ENCODE results near the gene COL11A2. TPM values are rescaled to one million over a fixed set of nuclear protein-coding genes. Genes with fewer than 3 reads are reported as not detected.

COL11A2 gene
- total RNA-seq, 1 donor from 2014 or later: 0.94 TPM

GRCh38 chr6:33192671-33193602 is 670 bp upstream of the COL11A2 start:
- DNase-seq: peak; percentile 58

DNA sequence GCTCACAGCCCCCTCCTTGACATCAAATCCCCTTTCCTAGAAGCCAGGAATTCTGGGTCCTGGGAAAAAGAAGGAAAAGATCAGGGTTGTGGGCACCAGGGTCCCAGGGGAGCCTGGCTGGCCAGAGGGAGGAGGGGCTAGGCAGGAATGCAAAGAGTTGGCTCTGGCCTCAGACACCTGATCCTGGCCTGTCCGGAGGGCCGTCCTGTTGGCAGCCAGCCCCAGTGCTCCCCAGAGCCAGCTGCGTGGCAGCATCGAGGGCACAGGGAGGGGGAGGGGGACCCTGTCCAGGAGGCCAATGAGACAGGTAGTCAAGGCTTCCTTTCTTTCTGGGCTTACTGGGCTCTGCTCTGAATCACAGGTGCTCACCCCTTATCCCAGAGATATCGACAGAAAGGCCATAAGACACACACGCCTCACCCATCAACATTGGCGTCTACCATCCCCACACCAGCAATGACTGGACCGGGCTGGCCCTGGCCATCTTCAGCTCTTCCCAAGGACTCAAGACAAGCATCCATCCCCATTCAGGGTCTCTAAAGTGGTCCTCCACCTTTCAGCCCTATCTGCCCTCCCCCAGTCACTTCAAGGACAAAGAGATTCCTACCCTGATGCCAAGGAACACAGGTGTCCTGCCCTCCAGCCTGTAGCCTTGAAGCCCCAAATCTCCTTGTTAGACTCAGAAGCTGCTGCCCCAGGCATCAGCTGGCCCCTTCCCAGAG is 723 bp downstream of the COL11A2 start:
- DNase-seq: no peak

DNA sequence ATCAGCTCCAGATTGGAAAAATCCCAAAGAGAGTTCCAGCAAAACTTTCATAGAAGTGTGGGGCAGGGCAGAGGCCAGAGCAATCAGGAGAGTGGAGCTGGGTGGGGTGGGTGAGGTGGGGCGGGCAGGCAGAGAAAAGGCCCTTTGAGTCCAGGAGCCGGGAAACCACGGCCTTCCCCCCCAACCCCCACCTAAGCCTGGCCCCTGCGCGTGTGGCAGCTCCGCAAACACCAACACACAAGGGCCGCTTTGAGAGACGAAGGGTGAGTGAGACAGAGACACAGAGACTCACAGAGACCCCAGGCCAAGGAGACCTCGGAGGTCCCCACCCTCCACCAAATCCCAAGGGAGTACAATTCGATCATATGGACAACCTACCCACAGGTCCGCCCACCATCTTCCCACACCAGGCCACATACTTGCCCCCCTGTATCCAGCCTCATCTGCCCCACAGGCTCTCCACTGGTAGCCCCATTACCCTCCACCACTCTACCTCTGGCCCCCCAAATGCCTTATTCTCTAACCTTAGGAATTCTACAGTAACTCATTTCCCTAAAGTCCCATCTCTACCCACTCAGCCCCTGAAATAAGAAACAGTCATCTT is 1.7 kb downstream of the COL11A2 start:
- DNase-seq: no peak

GRCh38 chr6:33189625-33190448 is 2.4 kb downstream of the COL11A2 start:
- DNase-seq: no peak

DNA sequence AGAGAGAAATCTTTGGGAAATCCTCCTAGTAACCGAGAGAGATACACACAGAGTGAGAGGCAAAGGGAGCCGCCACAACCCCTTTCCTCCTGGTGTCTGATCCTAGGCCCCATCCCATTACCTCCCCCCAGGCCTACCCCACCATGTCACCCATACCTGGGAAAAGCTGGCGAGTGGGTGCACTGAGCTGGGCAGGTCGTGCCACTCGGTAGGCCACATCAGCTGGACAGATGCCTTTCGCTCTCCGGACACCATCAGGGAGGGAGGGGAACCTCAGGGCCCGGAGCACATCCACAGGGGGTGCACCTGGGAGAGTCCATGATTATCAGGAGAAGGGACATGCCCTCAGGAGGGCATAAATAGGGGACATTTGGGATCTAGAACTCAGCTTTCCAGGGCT is 3.1 kb downstream of the COL11A2 start:
- DNase-seq: no peak

DNA sequence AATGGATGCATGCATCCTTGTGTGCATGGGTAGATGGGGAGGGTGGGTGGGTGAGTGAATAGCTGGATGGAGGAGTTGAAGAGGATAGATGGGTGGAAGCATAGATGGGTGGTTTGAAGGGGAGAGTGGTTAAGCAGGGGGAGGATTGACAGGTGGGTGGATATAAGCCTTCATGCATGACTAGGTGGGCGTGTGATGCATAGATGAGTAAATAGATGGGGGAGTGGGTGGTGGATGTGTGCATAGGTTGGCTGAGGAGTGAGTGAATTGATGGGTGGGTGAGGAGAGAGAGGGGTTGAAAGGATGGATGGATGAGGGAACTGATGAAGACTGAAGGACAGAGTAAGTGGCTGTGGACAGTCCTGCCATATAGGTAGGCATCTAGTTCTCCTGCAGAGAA is 4.5 kb downstream of the COL11A2 start:
- DNase-seq: no peak

GRCh38 chr6:33185654-33186187 is 6.5 kb downstream of the COL11A2 start:
- no peak for DNase-seq

GRCh38 chr6:33185190-33185589 is 7.1 kb downstream of the COL11A2 start:
- no peak for DNase-seq

DNA sequence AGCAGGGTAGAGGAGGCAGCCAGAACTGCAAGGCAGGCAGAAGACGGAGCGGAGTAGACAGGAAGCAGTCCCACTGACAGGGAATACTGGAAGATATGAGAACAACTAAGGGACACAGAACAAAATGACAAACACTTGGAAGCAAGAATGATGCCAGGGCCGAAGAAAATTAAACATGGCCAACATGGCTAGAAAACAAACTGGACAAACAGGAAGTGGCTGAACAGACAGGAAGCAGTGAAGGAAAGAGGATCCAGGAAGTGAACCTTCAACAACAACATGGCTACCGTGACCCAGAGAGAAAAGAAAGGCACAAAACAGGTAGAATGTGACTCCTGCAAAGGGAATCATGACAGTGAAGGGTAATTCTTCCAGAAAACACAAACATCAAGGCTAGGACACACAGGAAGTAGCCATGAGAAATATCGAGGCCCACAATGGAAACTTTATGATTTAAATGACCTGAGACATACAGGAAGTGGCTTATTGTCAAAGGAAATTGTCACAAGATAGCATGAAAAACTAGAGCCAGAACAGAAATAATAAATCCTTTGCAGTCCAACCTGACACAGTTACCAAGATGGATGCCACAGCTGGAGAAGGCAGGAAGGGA is 9.1 kb downstream of the COL11A2 start:
- no peak for DNase-seq

DNA sequence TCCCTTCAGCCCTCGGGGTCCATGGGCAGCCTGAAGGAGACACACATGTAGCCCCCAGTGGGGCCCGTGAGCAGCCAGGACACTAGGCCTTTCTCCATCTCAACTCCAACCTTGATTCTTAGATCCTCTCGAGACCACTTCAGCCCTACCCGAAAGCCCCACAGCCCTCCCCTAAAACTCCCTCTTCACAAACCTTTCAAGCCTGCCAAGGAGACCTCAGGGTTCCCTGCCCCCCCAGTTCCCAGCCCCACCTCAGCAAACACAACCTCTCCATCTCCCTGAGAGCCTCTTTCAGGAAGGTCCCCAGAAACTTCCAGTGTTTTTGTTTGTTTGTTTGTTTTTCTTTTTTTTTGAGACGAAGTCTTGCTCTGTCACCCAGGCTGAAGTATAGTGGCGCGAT is 11.1 kb downstream of the COL11A2 start:
- DNase-seq: no peak

DNA sequence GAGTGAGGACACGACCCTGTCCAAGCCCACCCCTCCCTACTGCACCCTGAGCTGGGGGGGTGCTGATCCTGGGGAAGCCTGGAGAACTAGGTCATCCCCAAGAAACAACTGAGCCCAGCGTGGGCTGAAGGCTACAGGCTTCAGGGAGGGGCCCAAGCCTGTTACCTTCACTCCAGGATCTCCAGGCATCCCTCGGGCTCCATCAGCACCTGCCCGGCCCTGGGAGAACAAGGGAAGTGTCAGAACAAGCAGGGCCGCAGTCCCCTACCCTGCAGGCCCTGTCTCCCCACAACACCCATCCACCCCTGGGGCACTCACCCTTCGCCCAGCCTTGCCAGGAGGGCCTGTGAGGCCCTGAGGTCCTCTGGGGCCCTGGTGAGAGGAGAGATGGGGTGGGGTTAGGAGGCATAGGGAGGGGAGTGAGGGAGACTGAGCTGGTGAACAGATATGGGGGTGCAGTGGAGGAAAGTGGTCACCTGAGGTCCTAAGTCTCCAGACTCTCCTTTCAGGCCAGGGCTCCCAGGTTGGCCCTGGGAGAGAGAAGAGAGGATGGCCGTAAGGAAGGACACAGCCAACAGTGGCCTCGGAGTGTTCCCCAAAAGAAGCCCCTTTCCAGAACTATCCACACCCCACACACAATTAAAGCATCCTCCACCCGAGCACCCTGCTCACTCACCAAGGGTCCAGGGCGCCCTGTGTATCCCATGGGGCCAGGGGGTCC is 13.4 kb downstream of the COL11A2 start:
- DNase-seq: no peak

DNA sequence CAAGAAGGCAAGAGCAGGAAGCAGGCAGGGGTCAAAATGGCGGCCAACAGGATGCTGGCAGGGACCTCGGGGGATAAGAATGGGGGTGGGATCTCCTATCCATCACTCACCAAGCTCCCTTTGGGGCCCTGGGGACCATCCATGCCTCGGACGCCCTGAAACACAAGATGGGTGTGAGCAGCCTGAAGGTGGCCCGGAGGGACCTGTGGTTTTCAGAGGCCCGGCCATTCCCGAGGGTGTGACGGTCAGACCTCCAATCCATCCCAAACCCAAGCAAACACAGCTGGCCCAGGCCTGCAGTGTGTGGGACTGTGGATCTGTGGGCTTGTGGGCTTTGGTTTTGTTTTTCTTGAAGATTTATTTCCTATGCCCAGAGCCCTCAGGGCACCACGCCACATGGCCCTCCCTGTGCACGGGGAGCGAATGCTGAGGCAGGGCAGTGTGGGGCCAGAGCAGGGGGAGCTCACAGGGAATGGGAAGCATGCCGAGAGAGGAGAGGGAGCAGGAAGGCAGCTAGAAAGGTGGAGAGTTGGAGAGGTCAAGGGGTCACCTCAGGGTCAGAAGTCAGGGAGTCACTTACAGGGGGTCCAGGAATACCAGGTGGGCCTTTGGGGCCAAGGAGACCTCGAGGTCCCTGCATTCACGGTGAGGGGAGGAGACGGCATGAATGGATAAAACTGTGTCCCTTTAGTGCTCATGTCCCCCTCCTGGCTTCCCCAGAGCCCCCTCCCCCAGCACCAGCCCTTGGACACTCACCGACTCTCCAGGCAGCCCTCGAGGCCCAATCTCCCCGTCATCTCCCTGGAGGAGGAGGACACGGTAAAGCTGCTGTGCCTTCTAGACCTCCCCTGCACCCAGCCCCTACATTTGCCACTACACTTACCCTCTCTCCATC is 14.5 kb downstream of the COL11A2 start:
- no peak for DNase-seq

DNA sequence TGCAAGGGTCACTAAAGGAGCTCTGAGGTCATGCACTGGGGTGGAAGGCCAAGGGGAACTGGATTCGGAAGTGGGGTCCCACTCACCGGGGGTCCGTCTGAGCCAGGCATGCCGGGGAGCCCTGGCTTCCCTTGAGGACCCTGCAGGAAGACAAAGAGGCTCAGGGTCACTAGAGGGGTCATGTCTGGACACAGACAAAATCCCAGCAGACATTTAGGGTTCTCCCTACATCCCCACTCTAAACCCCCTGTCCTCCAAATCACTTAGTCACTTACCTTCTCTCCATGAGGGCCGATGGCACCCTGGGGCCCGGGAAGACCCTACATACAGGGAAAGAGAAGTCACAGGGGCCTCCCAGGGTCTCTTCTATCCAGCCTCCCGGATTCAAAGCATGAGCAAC is 15.4 kb downstream of the COL11A2 start:
- DNase-seq: no peak

DNA sequence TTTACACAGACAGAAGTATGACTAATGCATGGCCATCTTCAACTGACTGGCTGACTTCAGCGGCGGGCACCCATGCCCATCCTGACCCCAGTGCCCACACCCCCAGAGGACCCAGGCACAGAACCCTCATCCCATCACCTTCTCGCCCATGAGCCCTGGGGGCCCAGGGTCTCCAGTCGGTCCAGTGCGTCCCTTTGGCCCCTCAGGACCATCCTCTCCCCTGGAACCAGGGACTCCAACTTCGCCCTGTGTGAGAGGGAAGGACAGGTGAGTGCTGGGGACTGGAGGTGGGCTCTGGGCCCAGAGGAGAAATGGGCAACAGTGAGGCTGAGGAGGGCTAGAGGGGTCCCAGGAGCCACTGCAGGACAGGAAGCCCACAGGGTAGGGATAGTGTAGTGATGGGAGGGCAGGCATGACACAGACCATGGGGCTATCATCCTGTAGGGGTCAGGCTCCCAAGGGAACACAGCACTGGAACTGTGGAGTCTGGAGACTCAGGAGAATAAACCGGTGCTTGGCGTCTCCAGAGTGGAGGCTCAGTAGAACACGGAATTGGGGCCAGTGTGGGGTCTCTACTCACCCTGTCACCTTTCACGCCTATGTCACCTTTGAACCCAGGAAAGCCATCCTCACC is 16.7 kb downstream of the COL11A2 start:
- DNase-seq: no peak

GRCh38 chr6:33174784-33175183 is 17.5 kb downstream of the COL11A2 start:
- no peak for DNase-seq

- no peak for DNase-seq
Observed at GRCh38 chr6:33173535-33174180, 18.6 kb downstream of the COL11A2 start.

DNA sequence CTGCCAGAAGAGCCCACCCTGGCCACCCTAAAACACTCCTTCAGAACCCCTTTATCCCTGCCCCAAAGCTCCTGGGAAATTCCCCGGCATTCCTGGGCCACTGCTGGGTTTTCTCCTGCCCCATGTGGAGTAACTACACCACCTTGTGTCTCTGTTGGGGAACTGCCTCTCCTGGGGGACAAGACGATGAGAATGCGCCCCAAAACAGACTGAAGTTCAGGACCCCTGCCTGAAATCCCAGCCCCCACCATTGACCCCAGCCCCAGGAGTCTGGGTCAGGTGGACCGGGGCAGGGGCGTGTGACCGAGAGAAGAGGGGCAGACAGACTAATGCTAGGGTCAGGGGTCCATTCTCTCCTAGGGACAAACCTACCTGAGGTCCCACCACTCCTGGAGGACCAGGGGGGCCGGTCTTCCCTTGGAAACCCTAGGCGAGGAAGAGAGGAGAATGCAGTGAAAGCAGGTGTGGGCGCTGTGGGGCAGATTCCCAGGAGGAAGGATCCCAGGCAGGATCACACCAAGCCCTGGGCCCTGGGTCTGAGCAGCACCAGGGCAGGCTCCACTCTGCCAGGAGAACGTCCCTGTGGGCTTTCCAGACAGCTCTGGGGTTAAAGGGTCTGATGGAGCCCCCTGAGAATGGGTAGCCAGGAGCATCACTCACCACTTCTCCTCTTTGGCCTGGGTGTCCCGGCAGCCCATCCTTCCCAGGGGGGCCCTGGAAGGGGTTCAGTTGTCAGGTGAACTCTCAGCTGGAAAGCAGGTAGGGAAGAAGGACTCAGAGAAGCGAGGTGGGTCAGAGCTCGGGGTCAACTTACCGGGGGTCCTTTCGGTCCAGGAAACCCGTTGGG is 19.4 kb downstream of the COL11A2 start:
- DNase-seq: no peak
